PC-9 (cell line): Measurements from ENCODE around the gene RNF157. TPM values are rescaled to one million over a fixed set of nuclear protein-coding genes. Genes with fewer than 3 reads are reported as not detected.

Experiments
- BruUV-seq: library from RNA; stranded (reverse); fragments of 400-500 nt; replicated peaks from 2 replicates; lab custom pipeline; 2021; lab: Mats Ljungman, UMichigan
- CTCF ChIA-PET: fragments of 300-600 bp; sonication (Branson Sonifier 250); formaldehyde crosslinking; loops from one replicate; lab custom pipeline; 2022; ENCODE audit warnings: antibody characterized with exemption; lab: Charles Lee
- POLR2A ChIA-PET: fragments of 300-600 bp; sonication (Branson Sonifier 250); formaldehyde crosslinking; loops from one replicate; lab custom pipeline; 2022; ENCODE audit warnings: antibody characterized with exemption; ENCODE audit not compliant: unreplicated experiment; lab: Charles Lee
- DNase-seq, 2 experiments: peaks; one replicate each; pipeline versions ENCODE4 v3.0.0 to v3.0.0-alpha.2; 2015 to 2022; ENCODE audit warnings: mixed read lengths in 1 of 2
- H2AFZ ChIP-seq: fragments of 200-600 bp; sonication (generic); 2 replicates; pipeline ENCODE4 v1.8.1; 2017; ENCODE audit warnings: antibody characterized with exemption
- H3F3A ChIP-seq: fragments of 200-600 bp; sonication (generic); 2 replicates; pipeline ENCODE4 v1.8.1; 2017; ENCODE audit warnings: antibody characterized with exemption, mild to moderate bottlenecking, low read depth; ENCODE audit not compliant: insufficient read depth
- H3K27ac ChIP-seq: fragments of 200-600 bp; sonication (generic); 2 replicates; pipeline ENCODE4 v1.6.1; 2016; ENCODE audit warnings: mixed run types
- H3K27me3 ChIP-seq: fragments of 200-600 bp; sonication (generic); 2 replicates; pipeline ENCODE4 v1.6.1; 2016; ENCODE audit warnings: low read depth, mixed run types; ENCODE audit not compliant: insufficient read depth
- H3K36me3 ChIP-seq: fragments of 200-600 bp; sonication (generic); 2 replicates; pipeline ENCODE4 v1.6.1; 2016; ENCODE audit warnings: low read depth, mixed run types
- H3K4me1 ChIP-seq: fragments of 200-600 bp; sonication (generic); replicated peaks from 2 replicates; pipeline ENCODE4 v1.6.1; 2016; ENCODE audit warnings: mixed run types; ENCODE audit not compliant: insufficient read depth
- H3K4me2 ChIP-seq: fragments of 200-600 bp; sonication (generic); 2 replicates; pipeline ENCODE4 v1.6.1; 2017; ENCODE audit warnings: mixed run types
- H3K4me3 ChIP-seq: fragments of 200-600 bp; sonication (generic); 2 replicates; pipeline ENCODE4 v1.6.1; 2016; ENCODE audit warnings: mixed run types
- H3K79me2 ChIP-seq: fragments of 200-600 bp; sonication (generic); 2 replicates; pipeline ENCODE4 v1.6.1; 2017; ENCODE audit warnings: low read depth, mixed run types
- H3K9me2 ChIP-seq: fragments of 200-600 bp; sonication (generic); 2 replicates; pipeline ENCODE4 v1.8.1; 2017; ENCODE audit warnings: mild to moderate bottlenecking; ENCODE audit not compliant: insufficient read depth
- H3K9me3 ChIP-seq: fragments of 200-600 bp; sonication (generic); 2 replicates; pipeline ENCODE4 v1.8.1; 2016; ENCODE audit warnings: low read depth; ENCODE audit not compliant: insufficient read depth
- H4K20me1 ChIP-seq: fragments of 200-600 bp; sonication (generic); 2 replicates; pipeline ENCODE4 v1.8.1; 2017; ENCODE audit not compliant: insufficient read depth
- CTCF ChIP-seq: fragments of 200-600 bp; sonication (generic); conservative IDR thresholded peaks from 2 replicates; pipeline ENCODE4 v1.6.1; 2017; ENCODE audit warnings: mixed run types, antibody characterized with exemption, mild to moderate bottlenecking, moderate library complexity
- EZH2 ChIP-seq: fragments of 200-600 bp; sonication (generic); IDR thresholded peaks from 2 replicates; pipeline ENCODE4 v1.8.0; 2017; ENCODE audit warnings: antibody characterized with exemption, low read depth
- intact Hi-C: fragments of 100-400 bp; cut with micrococcal nuclease; formaldehyde crosslinking; loops from one replicate; pipeline ENCODE4 v1.10.0; 2022; ENCODE audit not compliant: unreplicated experiment
- total RNA-seq: library from RNA; stranded (reverse); gene quantifications from 2 replicates; pipeline ENCODE4 v1.2.3, GENCODE V29; 2021

Gene RNF157
- total RNA-seq, 1 experiment from 2014 or later, result 7.2 TPM

GRCh38 chr17:76135810-76136188 lies 104.5 kb downstream of the RNF157 start:
- BruUV-seq, result no TSS peak

GRCh38 chr17:76134911-76135809 lies 105.1 kb downstream of the RNF157 start:
- POLR2A ChIA-PET, result no interaction called here

More at GRCh38 chr17:76135810-76136188, 104.5 kb downstream of the RNF157 start:
- DNase-seq, result no peak
- Histone ChIP-seq H3K9me2 (no peaks in the 10 kb centered on the region), H3K4me3 (no peak overlapping the region), H3K79me2 (no peaks in the 10 kb centered on the region), H3K36me3 (no peaks in the 10 kb centered on the region), H3F3A (peaks cover 18% of the 10 kb centered on the region), H3K9me3 (no peaks in the 10 kb centered on the region), H3K27ac (no peak overlapping the region), H4K20me1 (no peaks in the 10 kb centered on the region), H2AFZ (no peak overlapping the region), H3K4me1 (peaks cover 28% of the 10 kb centered on the region), H3K4me2 (no peak overlapping the region), H3K27me3 (no peaks in the 10 kb centered on the region)
- CTCF ChIA-PET, result no interaction called here
- intact Hi-C loops, result no loop called here
- POLR2A ChIA-PET, result no interaction called here
- TF ChIP-seq EZH2, result no peak
- TF ChIP-seq CTCF, result no peak

More at GRCh38 chr17:76134911-76135809, 105.1 kb downstream of the RNF157 start:
- H3K4me1 ChIP-seq, result peaks cover 28% of the 10 kb centered on the region
- no peak overlapping the region for H3K27ac ChIP-seq
- no TSS peak for BruUV-seq
- intact Hi-C loops, result no loop called here
- CTCF ChIA-PET, result no interaction called here
- H3K79me2 ChIP-seq, result no peaks in the 10 kb centered on the region
- no peaks in the 10 kb centered on the region for H4K20me1 ChIP-seq
- peaks cover 18% of the 10 kb centered on the region for H3F3A ChIP-seq
- TF ChIP-seq EZH2 (no peak), CTCF (no peak)
- H3K27me3 ChIP-seq, result no peaks in the 10 kb centered on the region
- H3K9me3 ChIP-seq, result no peaks in the 10 kb centered on the region
- H2AFZ ChIP-seq, result no peak overlapping the region
- no peak overlapping the region for H3K4me2 ChIP-seq
- no peak overlapping the region for H3K4me3 ChIP-seq
- no peak for DNase-seq
- H3K36me3 ChIP-seq, result no peaks in the 10 kb centered on the region
- no peaks in the 10 kb centered on the region for H3K9me2 ChIP-seq
